GM12865 (cell line): ENCODE data around the gene ODC1.

Experiments used
- DNase-seq: peaks from one replicate; pipeline ENCODE4 v3.0.0; 2010; ENCODE audit warnings: low read depth
- H3K4me3 ChIP-seq: 2 replicates; pipeline ENCODE4 v1.5.1; 2011; ENCODE audit warnings: mild to moderate bottlenecking, low read depth, low read length, control low read depth
- TF ChIP-seq, protein P1 (sequence below): IDR thresholded peaks from 2 replicates; pipeline ENCODE4 v1.5.1; 2011; ENCODE audit warnings: low read length, control low read depth, low read depth, inconsistent platforms; ENCODE audit not compliant: insufficient read depth; ENCODE audit errors: missing control alignments

The ODC1 gene

DNA sequence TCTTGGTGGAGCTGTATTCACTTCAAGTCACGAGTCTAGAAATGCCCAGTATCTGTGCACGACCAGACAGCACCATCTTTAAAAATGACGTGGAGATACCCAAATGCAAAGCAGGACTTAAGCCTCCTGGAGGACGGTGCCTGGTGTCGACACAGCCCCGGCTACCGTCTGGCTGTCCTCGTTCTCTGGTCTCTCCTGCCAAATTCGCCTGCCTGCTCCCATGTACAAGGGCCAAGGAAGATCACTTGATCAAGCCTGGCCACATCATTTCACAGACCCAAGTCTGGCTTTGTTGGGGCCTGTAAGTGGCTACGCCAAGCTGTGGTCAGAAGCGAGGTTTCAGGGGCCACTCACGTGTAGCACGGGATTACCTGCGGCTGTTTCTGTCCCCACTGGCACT, 9.4 kb downstream of the ODC1 start:
- DNase-seq: no peak
- no peak overlapping the region for H3K4me3 ChIP-seq
- TF ChIP-seq, protein P1, sequence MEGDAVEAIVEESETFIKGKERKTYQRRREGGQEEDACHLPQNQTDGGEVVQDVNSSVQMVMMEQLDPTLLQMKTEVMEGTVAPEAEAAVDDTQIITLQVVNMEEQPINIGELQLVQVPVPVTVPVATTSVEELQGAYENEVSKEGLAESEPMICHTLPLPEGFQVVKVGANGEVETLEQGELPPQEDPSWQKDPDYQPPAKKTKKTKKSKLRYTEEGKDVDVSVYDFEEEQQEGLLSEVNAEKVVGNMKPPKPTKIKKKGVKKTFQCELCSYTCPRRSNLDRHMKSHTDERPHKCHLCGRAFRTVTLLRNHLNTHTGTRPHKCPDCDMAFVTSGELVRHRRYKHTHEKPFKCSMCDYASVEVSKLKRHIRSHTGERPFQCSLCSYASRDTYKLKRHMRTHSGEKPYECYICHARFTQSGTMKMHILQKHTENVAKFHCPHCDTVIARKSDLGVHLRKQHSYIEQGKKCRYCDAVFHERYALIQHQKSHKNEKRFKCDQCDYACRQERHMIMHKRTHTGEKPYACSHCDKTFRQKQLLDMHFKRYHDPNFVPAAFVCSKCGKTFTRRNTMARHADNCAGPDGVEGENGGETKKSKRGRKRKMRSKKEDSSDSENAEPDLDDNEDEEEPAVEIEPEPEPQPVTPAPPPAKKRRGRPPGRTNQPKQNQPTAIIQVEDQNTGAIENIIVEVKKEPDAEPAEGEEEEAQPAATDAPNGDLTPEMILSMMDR: no peak

DNA sequence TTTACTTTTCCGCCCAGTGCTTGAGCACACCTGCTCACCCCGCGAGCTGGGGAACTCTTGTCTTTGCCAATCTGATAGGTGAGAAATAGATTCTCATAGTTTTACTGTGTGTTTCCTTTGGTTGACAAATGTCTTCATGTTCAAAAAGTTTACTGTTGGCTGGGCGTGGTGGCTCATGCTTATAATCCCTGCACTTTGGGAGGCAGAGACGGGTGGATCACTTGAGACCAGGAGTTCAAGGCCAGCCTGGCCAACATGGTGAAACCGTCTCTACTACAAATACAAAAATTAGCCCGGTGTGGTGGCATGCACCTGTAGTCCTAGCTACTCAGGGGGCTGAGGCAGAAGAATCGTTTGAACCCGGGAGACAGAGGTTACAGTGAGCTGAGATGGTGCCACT, 10.3 kb downstream of the ODC1 start:
- no peak for DNase-seq
- no peak overlapping the region for H3K4me3 ChIP-seq
- TF ChIP-seq, protein P1: no peak

DNA sequence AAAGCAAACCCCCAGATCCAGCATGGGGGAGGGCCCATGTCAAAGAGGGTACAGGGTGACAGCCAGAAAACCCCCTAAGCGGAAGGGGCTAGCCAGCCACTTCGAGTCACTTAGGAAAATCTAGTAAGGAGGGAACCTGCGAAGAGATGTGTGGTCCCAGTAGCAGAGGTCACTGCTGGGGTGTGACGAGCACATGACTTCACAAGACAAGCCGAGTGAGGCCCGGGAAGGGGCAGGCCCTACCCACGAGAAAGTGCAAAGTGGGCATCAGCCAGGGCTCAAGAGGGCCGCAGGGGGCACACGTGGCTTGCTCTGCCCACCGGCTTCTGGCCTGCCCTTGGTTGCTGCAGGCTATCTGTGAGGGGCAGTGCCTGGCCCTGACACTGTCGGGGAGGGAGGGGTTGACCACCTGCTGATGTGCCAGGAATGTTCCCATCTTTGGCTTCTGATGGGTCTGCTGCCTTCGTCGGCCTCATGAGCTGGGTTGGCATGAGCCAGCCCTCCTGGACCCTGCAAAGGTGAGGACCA, 11.5 kb downstream of the ODC1 start:
- DNase-seq: no peak
- TF ChIP-seq, protein P1: no peak
- H3K4me3 ChIP-seq: no peak overlapping the region

DNA sequence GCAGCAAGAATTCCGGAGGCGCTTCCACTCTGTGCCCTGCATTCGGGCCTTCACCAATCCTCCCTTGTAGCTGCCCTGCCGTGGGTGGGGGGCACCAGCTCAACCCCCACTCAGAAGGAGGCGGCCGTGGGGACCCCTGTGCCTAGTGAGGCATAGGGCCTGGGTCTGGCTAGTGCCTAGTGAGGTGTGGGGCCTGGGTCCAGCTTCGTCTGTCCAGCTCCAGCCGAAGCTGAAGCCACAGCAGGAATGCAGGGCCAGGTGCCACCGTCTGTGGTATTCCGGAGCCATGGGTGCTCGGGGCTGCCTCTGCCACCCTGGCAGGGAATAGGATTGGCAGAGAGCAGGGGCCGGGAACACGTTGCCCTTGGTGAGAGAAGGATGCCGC, 12.3 kb downstream of the ODC1 start:
- DNase-seq: no peak
- TF ChIP-seq, protein P1: no peak
- H3K4me3 ChIP-seq: no peak overlapping the region

DNA sequence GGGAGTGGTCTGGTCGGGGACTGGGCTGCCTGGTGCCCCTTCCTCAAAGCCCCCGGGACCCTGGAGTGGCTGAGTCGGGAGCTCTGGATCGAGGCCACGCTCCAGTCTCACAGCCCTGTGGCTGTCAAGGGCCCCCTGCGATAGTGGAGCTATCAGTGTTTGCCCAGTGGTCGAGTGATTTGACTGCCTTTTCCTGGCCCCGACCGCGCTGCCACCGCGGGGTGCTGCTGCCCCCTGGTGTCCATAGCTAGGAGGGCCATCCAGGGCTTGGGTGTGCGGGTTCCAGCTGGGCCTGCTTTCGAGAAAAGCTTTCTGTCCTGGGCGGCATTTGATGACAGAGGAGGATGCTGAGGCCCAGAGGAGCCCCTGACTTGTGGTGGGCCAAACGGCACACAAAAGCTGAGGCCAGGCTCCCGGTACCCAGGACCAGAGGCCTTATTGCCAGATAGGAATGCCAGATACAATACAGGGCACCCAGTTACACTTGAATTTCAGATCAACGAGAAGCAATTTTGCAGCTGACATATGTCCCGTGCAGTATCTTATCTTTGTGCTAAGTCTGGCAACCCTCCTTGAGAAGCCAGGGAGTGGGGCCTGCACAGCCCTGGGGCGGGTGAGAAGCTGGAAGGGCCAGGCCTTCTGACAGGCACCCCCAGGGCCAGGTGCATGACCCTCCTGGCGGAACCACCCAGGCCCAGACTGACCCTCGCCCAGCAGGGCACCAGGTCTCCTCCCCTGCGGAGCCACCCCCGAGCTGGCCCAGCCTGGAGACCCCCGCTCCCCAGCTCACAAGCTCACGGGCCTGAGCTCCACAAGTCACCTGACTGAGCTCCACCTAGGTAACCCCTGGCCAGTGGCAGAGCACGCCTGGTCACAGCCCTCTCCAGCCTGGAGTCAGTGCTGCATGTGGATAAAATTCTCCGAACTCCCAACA, 13.0 kb downstream of the ODC1 start:
- DNase-seq: peak; percentile 83
- no peak overlapping the region for H3K4me3 ChIP-seq
- TF ChIP-seq, protein P1: peak; percentile 96

DNA sequence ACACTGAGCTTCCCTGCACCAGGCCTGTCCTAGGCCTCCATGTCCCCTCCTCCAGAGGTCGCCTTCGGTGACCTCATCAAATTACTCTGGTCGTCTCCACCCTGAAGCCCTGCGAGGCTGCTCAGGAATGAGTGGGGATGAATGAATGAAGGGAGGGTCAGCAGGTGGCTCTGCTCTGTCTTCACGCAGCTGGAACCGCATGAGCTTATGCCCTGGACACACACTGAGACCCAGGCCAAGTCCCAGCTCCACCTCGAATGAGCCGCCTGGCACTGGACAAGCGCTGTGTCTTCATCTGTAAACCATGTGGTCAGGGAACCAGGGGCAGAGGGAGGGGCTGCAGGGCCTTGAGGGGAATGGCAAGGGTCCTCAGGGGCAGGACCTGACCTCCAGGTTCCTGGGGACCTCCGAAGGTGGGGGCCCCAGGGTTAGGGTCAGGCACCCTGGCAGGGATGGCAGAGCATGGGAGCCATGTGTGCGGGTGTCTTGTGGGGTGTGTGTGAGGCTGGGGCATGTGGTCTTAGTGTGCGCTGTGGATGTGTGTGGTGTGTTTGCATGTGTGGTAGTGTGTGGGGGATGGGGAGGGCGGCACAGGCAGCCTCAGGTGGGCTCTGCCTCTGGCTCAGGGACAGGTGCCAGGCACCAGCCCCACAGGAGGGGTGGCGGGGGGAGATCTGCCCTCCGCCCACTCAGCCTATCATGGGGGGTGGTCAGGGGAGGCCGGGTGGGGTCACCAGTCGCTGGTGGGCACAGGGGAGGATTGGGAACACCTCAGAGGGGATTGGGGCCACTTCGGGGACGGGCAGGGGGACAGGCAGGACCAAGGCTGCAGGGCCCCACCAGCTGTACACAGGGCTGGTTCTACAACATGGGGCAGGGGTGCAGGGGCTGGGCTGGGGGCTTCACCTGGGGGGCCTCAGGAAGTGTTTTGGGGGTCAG, 13.9 kb downstream of the ODC1 start:
- DNase-seq: no peak
- H3K4me3 ChIP-seq: no peak overlapping the region
- TF ChIP-seq, protein P1: no peak
